DMS114 treated with DMSO at 0.1 percent for 48 hours (cell line): ENCODE data around the gene OSM.
"Not testable (repeated sequence)": the region's sequence is repeated elsewhere in the genome, so short reads cannot be mapped to it uniquely, and the experiment has no call there.

Experiments
- DNase-seq: peaks from one replicate; lab custom pipeline; 2025; ENCODE audit not compliant: unreplicated experiment; lab: John Stamatoyannopoulos, UW

OSM gene

DNA sequence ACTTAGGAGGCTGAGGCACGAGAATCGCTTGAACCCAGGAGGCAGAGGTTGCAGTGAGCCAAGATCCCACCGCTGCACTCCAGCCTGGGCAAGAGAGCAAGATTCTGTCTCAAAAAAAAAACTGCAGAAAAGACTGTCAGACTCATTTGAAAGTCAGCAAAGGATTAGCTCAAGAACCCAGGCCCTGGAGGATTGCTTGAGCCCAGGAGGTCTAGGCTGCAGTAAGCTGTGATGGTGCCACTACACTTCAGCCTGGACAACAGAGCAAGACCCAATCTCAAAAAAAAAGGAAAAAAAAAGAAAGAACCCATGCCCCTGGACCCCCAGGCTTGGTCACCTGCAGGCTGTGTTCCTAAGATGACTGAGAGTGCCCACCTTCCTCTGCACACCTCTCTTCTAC lies 36.3 kb downstream of the OSM start:
- no peak for DNase-seq

DNA sequence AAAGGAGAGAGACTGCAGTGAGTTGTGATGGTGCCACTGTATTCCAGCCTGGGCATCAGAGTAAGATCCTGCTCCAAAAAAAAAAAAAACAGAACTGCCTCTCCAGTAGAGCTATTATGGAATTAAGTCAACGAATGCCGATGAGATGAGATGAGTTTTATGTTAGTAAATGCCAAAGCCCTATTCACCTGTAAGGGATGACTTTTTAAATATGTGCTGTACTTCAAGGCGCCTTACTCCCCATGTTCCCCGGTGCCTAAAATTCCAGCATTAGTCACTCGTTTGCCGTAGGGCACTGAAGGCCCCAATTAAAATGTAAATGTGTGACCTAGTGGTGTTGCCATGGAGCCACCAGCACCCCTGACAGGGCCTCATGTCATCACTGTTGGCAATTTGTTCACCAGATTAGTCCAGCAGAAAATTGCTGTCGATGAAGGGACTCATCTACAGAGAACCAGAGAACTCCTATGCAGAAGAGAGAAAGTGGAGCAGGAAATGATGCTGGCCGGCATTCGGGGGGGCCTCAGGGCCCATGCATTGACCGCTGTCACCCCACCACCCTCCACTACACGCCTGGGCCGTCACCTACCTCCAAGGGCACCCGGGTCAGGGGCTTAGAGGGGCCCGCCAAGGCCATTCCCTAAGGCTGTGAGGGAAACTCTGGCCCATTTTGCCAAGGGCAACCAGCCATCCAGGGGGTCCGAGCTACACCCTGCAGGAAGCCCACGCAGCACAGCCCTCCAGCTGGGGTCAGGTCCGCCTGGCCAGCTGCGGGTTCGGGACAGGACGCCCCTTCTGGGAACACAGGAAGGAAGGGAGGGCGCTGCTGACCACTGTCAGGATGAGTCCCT lies 37.9 kb downstream of the OSM start:
- DNase-seq, result no peak

DNA sequence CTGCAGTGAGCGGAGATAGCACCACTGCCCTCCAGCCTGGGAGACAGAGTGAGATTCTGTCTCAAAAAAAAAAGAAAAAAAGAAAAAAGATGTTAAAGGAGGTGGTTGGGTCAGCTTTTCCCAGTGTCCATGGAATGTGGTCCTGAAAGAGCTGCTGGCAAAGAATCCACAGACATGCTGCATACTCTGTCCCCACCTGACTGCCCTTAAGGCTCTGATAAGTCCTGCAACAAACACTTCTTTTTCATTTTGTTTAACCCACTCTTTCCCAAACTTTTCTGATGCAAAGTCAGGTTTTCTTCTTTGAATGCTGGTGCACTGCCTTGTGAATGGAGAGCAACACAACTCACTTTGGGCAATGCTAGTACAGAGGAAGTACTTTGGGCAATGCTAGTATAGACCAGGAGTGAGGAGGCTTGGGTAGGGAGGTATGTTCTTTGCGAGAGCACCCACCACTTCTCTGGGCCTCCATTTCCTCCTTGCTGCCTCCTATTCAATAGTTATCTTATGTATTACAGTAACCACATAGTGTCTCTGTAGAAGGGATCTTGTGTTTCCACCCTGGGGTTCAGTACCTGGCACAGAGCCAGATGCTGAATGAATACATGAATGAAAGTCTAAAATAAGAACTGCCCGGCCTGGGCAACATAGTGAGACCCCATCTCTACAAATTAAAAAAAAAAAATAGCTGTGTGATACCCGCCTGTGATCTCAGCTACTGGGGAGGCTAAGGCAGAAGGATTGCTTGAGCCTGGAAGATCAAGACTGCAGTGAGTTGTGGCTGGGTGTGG lies 39.0 kb downstream of the OSM start:
- no peak for DNase-seq

DNA sequence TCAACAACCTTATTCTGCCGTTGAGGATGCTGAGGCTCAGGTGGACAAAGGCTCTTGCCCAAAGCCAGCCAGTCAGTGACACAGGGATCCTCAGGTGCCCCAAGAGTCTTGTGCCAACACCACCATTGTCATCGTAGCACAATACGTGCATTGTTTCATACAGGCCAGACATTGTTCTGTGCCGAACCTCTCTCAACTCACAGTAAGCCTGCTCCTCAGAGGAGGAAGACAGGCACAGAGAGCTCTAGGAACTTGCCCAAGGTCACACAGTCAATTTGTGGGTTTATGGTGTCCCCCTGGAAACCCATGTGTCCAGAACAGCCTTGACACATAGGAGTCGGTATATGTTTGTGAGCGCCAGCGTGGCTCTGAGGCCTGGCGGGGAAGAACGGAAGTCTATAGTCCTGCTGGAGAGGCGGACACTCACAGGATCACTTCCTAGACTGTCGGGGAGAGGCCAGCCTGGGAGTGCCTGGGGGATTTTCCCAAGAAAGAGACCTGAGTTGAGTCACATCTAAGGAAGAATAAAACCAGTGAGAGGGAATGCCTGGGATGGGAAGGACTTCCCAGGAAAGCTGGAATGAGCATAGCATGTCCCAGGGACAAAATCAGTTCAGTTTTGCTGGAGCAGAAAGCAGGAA lies 40.3 kb downstream of the OSM start:
- DNase-seq, result no peak

DNA sequence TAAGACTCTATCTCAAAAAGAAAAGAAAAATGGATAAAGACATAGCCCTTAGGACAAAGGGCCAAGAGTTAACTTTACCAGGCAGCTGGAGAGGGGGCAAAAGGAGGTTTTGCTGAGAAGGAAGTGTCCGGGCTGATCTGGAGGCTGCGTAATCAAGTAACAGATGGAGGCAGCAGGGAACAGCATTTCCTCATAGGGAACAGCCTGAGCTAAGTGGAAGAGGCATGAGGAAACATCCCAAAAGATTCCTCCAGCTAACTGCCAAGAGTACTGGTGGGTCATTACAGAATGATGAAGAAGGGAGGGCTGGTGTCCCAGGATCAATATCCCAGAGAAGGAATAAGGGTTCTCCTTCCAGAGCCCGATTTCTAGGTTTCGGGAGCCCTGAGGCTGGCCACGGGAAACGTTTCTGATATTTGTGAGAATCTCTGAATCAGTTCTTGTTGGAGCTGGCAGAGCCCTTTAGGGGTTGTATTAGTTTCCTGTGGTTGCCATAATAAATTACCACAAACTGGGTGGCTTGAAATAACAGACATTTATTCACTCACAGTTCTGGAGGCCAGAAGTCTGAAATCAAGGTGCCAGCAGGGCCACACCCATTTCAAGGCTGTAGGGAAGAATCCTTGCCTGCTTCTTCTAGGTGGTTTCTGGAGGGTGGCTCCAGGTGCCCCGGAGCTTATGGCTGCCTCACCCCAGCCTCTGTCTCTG lies 41.3 kb downstream of the OSM start:
- no peak for DNase-seq

DNA sequence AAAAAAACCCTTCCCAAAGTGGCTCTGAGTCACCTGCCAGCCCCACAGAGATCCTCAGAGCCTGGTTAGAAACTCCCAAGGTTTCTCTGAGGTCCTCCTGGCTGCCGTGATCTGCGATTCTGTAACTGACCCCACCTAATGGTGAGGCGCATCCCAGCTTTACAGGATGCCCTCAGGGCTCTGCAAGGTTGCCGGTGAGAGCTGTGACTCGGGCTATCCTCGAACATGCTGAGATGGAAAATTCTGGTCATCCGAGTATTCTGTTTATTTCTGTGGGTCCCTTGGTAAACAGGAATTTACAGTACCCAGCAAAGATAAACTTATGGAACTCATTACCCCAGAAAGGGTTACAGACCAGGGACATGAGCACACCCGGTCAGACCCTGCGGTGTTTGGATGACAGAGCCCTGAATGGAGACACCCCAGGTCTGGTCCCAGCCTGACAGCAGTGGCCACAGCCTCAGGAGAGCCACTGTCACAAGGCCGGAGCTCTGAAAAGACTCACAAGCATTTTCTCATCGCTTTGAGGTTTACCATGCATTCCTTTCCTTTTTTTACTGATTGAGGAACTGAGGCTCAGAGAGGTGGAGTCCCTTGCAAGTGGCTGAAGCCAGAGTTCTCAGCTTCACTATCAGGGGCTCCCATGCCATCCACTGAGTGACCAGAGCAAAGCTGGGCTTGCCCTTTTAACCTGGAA lies 42.3 kb downstream of the OSM start:
- no peak for DNase-seq

DNA sequence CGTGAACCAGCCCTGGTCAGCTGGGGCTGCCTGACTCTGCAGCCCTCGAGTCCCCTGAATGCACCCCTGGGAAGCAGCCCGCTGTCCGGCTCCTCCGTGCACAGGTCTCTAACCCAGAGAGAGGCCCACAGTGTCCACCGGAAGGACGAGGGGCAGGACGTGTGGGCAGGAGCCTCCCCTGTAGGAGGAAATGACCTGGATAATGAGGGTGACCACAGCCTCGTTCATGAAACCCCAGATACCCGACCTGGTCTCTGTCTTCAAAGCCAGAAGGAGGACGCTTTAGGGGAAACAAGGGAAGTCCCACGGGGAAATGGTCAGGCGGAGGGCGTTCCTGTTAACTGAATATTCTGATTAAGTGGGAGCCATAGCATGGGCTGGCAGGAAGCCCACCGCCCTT lies 43.3 kb downstream of the OSM start:
- no peak for DNase-seq

DNA sequence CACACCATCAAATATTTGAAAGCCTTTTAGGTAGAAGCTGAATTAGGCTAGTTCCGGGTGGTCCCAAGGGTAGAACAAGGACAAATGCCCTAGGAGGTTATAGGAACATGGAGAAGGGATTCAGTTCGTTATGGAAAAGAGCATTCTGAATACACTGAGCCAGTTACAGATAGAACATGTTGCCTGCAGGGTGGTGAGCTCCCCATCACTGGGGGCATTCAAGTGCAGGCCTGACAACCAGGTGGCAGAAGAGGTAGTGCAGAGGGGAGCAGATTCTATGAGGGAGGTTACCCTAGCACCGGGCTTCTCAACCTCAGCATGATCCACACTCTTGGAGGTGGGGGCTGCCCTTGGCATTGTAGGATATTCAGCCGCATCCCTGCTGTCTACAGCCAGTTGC lies 44.3 kb downstream of the OSM start:
- no peak for DNase-seq

DNA sequence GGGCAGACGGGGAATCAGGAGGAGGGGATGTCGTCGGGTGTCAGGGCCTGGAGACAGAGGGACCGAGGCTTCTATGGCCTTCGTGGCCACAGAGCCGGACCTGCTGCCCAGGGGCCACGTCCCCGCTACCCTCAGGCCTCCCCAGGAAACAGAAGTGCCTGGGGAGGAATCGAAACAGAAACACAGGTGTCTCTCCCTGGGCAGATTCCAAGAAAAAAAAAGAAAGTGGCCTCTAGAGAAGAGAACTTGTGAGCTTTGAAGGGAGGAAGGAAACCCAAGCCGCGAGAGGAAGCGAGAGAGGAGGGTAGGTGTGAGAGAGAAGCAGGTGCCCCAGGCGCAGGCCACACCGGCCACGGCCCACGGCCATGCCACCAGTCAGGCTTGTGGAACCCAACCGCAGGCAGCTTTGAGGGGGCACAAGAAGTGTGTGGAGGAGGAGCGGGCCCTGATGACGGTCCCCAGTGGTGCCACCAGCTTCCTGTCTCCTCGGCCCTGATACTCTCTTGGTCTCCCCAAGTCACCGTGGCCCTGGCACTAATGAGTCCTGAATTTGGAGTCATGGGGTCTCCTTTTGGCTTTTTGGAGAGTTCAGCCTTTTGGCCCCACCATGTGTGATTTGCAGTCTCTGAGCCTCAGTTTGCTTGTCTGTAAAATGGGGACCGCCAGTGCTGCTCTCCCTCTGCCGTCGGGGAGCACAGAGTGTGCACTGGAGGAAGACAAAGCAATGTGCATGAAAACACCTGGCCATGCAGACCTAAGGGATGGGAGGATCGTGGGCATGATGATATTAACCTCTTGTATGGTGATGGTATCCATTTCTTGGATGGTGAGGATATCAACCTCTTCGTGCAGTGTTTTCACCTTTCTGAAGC lies 45.3 kb downstream of the OSM start:
- no peak for DNase-seq

DNA sequence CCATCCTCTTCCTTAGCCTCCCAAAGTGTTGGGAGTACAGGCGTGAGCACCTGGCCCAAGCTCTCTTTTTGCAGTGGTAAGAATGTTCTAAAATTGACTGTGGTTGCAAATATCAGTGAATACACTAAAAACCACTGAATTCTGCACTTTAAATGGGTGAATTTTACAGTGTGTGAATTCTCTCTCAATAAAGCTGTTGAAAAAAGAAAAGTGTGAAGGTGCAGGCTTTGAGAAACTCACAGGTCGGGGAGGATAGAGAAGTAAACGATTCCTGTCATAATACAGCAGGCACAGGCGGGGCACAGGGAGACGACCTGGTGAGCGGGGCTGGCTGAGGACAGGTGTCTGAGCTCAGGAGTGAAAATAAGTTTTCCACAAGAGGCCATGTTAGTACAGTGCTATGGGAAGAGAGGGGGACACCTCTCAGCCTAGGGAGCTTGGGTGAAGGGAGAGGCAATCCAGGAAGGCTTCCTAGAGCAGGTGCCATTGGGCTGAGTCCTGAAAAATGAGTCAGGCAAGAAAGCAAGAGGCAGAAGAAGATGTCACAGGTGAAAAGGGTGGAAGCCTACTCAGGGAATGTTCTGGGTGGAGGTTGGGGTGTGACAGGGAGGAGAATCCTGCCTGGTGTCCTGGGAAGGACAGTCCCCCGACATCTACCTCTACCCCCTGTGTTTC lies 46.2 kb downstream of the OSM start:
- no peak for DNase-seq

DNA sequence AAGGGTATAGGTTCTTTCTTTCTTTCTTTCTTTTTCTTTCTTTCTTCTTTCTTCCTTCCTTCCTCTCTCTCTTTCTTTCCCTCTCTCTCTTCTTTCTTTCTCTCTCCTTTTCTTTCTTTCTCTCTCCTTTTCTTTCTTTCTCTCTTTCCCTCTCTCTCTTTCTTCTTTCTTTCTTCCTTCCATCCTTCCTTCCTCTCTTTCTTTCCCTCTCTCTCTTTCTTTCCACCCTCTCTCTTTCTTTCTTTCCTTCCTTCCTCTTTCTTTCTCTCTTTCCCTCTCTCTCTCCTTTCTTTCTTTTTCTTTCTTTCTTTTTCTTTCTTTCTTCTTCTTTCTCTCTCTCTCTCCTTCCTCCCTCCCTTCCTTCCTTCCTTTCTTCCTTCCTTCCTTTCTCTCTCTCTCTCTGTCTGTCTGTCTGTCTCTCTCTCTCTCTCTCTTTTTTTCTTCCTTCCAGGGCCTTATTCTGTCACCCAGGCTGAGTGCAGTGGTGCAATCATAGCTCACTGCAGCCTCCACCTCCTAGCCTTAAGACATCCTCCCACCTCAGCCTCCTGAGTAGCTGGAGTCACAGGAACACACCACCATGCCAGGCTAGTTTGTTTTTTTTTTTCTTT lies 46.9 kb downstream of the OSM start:
- DNase-seq, result no peak

DNA sequence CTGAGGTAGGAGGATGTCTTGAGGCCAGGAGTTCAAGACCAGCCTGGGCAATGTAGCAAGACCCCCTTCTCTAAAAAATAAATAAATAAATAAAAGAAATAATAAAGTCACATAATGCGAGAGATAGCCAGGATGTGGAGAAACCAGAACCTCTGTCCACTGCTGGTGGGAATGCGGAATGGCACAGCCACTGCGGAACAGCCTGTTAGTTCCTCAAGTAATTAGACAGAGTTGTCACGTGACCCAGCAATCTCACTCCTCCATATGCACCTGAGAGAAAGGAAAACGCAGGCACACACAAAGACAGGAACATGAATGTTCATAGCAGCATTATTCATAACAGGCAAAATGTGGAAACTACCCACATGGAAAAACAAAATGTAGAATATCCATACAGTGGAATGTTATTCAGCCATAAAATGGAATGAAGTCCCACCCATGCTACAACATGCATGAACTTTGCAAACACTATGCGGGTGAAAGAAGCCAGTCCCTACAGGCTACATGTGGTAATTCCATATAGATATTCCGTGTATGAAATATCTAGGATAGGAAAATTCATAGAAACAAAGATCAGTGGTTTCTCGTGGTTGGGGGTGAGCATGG lies 47.5 kb downstream of the OSM start:
- DNase-seq, result no peak

DNA sequence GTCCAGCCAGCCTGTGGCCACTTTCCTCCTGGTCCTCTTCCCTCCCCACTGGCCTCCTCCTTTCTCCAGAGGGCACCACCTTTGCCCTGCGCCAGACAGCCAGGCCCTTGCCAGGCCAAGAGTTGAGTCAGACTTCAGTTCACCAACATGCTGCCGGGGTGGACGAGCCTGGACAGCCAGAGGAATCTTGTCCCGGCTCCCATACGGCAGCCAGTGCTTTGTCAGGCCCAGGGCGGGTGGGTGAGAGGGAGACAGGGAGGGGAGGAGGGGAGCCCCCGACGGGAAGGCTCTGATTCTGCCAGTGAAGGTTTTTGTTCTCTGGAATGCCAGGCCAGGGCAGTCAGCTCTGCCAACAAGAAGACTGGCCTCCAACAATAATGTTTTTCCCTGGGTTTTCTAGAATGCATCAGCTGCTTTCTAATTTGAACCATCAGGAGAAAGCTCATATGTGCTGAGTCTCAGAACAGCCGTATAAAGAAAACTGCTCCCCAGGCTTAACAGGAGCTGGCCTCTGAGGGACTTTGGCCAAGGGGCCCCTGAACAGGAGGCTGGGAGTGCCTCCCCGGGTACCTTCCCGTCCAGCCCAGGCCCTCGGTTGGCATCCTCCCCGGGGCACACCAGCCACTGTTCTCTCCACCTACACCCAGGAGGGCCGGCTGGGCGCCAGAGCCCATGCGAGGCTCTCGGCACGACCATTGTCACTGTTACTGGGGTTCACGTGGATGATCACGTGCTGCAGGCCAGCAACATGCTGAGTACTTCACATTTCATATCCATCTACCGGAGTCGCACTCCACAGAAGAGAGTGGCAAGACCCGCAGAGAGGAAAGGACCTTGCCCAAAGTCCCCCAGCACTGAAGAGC lies 48.7 kb downstream of the OSM start:
- no peak for DNase-seq

DNA sequence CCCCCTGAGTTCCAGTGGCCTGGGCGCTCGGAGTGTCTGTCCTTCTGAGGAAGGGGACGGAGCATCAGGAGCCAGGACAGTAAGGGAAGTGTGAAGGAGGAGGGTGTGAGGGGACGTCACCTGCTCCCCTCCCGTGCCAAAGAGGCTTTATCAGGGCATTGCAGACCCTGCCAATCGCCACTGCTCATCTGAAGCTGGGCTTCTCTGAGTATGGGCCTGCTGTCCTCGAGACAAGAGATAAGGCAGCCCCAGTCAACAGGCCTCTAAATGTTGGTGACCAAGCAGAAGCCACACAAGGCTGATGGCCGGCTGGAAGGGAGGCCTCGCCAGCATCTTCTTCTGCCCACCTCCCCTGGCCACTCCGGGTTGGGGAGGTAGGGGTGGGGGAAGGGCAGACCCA lies 49.9 kb downstream of the OSM start:
- no peak for DNase-seq

DNA sequence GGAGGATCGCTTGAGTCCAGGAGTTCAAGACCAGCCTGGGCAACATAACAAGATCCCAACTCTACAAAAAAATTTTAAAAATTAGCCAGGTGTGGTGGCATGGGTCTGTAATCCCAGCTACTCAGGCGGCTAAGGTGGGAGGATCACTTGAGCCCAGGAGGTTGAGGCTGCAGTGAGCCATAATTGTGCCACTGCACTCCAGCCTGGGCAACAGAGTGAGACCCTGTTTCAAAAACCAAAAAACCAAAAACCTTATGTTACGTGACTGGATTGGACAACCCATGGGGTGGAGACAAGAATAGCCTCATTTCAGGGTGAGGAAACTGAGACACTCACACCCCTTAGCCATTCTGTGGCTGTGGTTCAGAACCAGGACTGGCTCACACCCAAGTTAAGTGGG lies 50.4 kb downstream of the OSM start:
- DNase-seq, result not testable (repeated sequence)

DNA sequence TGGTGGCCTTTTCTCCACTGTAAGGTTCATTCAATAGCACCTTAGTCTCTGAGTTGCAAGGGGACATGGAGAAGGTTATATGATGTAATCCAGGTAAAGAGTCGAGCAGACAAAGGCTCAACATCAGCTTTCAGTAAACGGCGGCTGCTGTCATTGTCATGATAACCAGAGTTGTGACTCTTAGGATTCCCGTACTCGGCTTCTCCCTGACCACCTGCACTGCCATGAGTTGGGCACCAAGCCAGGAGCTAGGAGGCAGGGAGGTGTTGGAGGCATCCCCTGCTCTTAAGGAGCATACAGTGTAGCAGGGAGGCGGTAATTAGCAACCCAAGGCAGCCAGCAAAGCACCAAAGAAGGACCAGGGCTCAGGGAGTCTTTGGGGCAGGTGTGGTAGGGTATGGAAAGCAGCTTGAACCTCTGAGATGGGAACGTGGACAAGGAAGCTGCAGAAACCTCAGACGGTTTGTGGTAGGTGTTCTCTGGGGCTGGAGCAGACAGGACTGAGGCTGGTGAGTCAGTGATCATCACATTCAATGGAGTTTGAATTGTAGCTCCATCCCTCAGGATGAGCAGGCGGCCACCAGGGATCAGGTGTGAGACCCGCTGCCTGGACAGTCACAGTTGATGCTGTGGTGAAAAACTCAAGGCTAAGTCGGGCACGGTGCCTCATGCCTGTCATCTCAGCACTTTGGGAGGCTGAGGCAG lies 51.8 kb downstream of the OSM start:
- no peak for DNase-seq

DNA sequence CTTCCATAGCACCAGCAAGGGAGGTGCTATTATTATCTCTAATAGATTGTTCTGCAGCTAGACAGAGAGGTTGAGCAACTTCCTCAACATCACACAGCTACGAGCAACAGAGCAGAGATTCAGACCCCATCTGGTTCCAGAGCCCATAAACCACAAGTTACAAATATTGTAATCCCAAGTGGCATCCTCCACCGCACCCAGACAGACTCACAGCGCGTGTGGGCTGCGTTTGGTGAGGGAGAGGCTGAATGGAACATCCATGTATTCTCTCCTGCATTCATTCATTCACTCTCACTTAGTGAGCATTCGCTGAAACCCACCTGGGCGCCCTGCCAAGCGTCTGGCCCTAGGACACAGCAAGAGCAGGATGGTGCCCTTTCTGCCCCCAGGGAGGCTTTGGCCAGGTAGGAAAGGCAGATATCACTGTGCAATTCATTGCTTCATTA lies 53.6 kb downstream of the OSM start:
- DNase-seq, result no peak
